Epithelial cell of esophagus (primary cell): Measurements from ENCODE around the gene MMEL1.

Source experiments
- DNase-seq: peaks from one replicate; pipeline ENCODE4 v3.0.0; 2010; ENCODE audit warnings: low read depth
- H3K4me3 ChIP-seq: 2 replicates; pipeline ENCODE4 v1.5.1; 2011; ENCODE audit warnings: mild to moderate bottlenecking, low read length, control low read depth
- CTCF ChIP-seq: IDR thresholded peaks from 2 replicates; pipeline ENCODE4 v1.5.1; 2011; ENCODE audit warnings: low read depth, mild to moderate bottlenecking, low read length, control low read depth, inconsistent platforms; ENCODE audit not compliant: insufficient read depth; ENCODE audit errors: missing control alignments

MMEL1 gene

GRCh38 chr1:2595812-2596529, 36.8 kb downstream of the MMEL1 start:
- no peak for TF ChIP-seq CTCF
- DNase-seq = no peak
- H3K4me3 ChIP-seq = no peak overlapping the region

- no peak for DNase-seq
- no peak for TF ChIP-seq CTCF
Measured at GRCh38 chr1:2595261-2595811, 37.5 kb downstream of the MMEL1 start.

GRCh38 chr1:2594641-2595131, 38.1 kb downstream of the MMEL1 start:
- H3K4me3 ChIP-seq = no peak overlapping the region
- no peak for DNase-seq
- no peak for TF ChIP-seq CTCF

More at GRCh38 chr1:2595261-2595811, 37.5 kb downstream of the MMEL1 start:
- H3K4me3 ChIP-seq = no peak overlapping the region

- DNase-seq = peak; percentile 33
- no peak overlapping the region for H3K4me3 ChIP-seq
Measured at GRCh38 chr1:2594001-2594640, 38.7 kb downstream of the MMEL1 start.

GRCh38 chr1:2593251-2593878, 39.5 kb downstream of the MMEL1 start:
- no peak for TF ChIP-seq CTCF
- no peak for DNase-seq
- H3K4me3 ChIP-seq = no peak overlapping the region

More at GRCh38 chr1:2594001-2594640, 38.7 kb downstream of the MMEL1 start:
- TF ChIP-seq CTCF = no peak

GRCh38 chr1:2592672-2593071, 40.1 kb downstream of the MMEL1 start:
- peak; percentile 15 for DNase-seq
- no peak for TF ChIP-seq CTCF
- no peak overlapping the region for H3K4me3 ChIP-seq
